ENCODE results near the gene RRM1.
"Not testable (repeated sequence)": the region's sequence is repeated elsewhere in the genome, so short reads cannot be mapped to it uniquely, and the experiment has no call there.

Gene RRM1

GRCh38 chr11:4094348-4095291, at the start of gene RRM1:
Gene RRM1, plus strand, starts transcription at chr11:4094799. Its CDS starts 214 bp downstream, at chr11:4095013.
- Mint-ChIP-seq H3K36me3 (peaks cover 65% of the 10 kb centered on the region), H3K27ac (peak within 1 kb of the TSS; percentile 97), H3K4me1 (peaks cover 84% of the 10 kb centered on the region), H3K4me3 (peak within 1 kb of the TSS; percentile 98), H3K27me3 (no peaks in the 10 kb centered on the region), H3K9me3 (no peaks in the 10 kb centered on the region)
- CTCF ChIA-PET: no interaction called here
- DNase-seq: peak; percentile 94

GRCh38 chr11:4044976-4045646, 49.5 kb upstream of the RRM1 start:
- CTCF ChIA-PET: interaction anchor here (0.9 to 1.4 kb wide), 2 partner anchors 27 to 190 kb away, joined by 3 read pairs; partner anchors contain the start of gene STIM1
- Mint-ChIP-seq H3K9me3 (no peaks in the 10 kb centered on the region), H3K27me3 (no peaks in the 10 kb centered on the region), H3K27ac (peak overlapping the region; percentile 33), H3K4me3 (no peak overlapping the region), H3K36me3 (peaks cover 23% of the 10 kb centered on the region), H3K4me1 (peaks cover 2% of the 10 kb centered on the region)
- no peak for DNase-seq

- CTCF ChIA-PET: no interaction called here
- Mint-ChIP-seq H3K4me1 (no peaks in the 10 kb centered on the region), H3K27me3 (no peaks in the 10 kb centered on the region), H3K36me3 (peaks cover 38% of the 10 kb centered on the region), H3K9me3 (peaks cover 4% of the 10 kb centered on the region), H3K27ac (no peak overlapping the region), H3K4me3 (no peak overlapping the region)
- DNase-seq: no peak
These were observed 46.3 kb upstream of the RRM1 start for GRCh38 chr11:4048340-4048739.

DNA sequence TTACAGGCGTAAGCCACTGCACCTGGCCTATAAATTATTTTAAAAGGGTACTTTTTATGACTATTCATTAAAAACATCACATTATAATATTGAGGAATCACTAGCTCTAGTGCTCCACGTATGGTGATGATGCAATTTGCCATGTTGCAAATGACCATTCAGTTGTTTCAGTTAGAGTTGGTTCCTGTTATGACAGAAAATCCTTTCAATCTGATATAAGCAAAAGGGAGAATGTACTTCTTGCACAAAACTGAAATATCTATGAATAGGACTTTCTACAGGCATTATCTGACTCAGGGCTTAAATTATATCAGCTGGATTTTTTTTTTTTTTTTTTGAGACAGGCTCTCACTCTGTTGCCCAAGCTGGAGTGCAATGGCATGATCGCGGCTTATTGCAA, 45.6 kb upstream of the RRM1 start:
- H3K9me3 Mint-ChIP-seq: peaks cover 4% of the 10 kb centered on the region
- DNase-seq: no peak
- H3K27me3 Mint-ChIP-seq: no peaks in the 10 kb centered on the region
- no peak overlapping the region for H3K4me3 Mint-ChIP-seq
- peaks cover 40% of the 10 kb centered on the region for H3K36me3 Mint-ChIP-seq
- CTCF ChIA-PET: no interaction called here
- H3K27ac Mint-ChIP-seq: no peak overlapping the region
- H3K4me1 Mint-ChIP-seq: no peaks in the 10 kb centered on the region

DNA sequence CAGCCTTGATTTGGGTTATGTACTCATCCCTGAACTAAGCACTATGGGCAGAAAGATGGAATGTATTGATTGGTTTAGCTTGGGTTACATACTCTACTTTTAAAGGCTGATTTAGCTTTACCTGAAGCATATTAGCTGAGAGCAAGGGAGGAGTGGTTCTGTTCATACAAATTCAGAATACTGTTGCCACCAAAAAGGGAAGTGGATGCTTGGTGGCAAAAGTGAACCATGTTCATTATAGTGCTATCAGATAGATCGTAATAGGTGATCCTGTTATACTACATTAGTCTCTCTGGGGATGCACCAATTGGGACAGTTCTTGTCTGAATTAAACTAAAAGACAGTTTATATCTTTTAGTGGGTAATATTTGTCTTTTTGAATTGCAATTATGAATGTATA, 44.5 kb upstream of the RRM1 start:
- DNase-seq: no peak
- Mint-ChIP-seq H3K27me3 (no peaks in the 10 kb centered on the region), H3K4me1 (no peaks in the 10 kb centered on the region), H3K9me3 (peaks cover 4% of the 10 kb centered on the region), H3K4me3 (no peak overlapping the region), H3K27ac (no peak overlapping the region), H3K36me3 (peaks cover 41% of the 10 kb centered on the region)
- CTCF ChIA-PET: no interaction called here

GRCh38 chr11:4053200-4053599, 41.4 kb upstream of the RRM1 start:
- H3K27ac Mint-ChIP-seq, CTCF ChIA-PET, H3K9me3 Mint-ChIP-seq, H3K27me3 Mint-ChIP-seq, DNase-seq, H3K4me3 Mint-ChIP-seq: not testable (repeated sequence)
- Mint-ChIP-seq H3K36me3 (peaks cover 57% of the 10 kb centered on the region), H3K4me1 (peaks cover 15% of the 10 kb centered on the region)

- Mint-ChIP-seq H3K27me3 (no peaks in the 10 kb centered on the region), H3K4me3 (no peak overlapping the region), H3K9me3 (peaks cover 4% of the 10 kb centered on the region), H3K27ac (no peak overlapping the region), H3K4me1 (peaks cover 18% of the 10 kb centered on the region), H3K36me3 (peaks cover 66% of the 10 kb centered on the region)
- no peak for DNase-seq
- CTCF ChIA-PET: interaction anchor here (1.4 to 1.9 kb wide), 2 partner anchors 200 to 206 kb away, joined by 5 to 6 read pairs; partner anchors contain the start of gene STIM1
These were observed 40.0 kb upstream of the RRM1 start for GRCh38 chr11:4054643-4055042.

DNA sequence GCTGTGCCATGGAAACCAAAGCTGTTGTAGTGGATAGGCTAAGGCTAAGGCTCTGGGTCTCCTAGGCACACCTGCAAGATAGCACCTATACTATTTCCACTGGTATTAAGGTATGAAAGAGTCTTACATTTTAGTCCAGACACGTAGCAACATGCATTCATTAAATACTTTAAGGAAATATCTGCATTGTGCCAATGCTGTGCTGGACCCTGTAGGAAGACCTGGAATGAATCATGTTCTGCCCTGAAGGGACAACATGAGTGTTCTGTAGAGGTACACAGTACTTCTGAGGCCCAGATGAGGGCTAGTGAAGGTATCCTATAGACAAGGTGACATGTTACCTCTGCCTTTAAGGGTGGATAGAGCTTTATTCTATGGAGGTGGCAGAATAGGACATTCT, 35.2 kb upstream of the RRM1 start:
- Mint-ChIP-seq H3K27me3 (no peaks in the 10 kb centered on the region), H3K4me3 (no peak overlapping the region), H3K4me1 (peaks cover 21% of the 10 kb centered on the region), H3K36me3 (peaks cover 58% of the 10 kb centered on the region), H3K9me3 (no peaks in the 10 kb centered on the region), H3K27ac (no peak overlapping the region)
- no peak for DNase-seq
- CTCF ChIA-PET: interaction anchor here (4.7 kb wide), 1 partner anchor 13 kb away, joined by 27 read pairs; no protein-coding TSS in a partner anchor

DNA sequence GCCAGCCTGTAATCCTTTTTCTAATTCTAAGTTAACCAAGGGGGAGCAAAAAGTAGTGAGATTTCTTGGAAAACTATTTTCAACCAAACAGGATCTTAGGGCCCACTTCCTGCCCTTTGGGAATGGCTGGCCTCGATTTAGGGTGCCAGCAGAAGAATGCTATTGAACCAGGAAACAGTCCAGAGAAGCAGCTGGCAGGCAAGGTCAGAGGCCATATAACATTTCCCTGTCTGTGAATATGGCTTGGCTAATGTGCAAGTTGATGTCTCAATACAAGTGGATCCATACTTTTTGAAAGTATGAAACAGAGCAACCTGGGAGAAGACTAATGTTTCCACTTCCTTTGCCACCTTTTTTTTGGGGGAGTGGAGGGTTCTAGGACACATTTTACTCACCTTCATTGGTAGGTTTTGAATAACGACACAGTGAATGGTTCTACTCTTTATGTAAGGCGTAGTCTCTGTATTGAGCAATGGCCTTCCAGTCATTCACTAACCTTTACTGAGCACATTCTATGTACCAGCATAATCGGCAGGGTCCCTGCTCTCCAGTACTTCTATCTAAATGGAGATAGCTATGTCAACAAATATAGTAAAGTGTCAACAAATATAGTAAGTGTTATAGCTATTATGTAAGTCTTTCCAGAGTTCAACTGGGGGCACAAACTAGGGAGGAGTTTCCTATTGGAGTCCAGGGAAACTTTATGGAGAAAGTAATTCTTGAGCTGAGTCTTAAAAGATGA, 34.2 kb upstream of the RRM1 start:
- CTCF ChIA-PET: interaction anchor here (0.6 to 4.7 kb wide), 4 partner anchors 12 to 235 kb away, joined by 3 to 27 read pairs (median 7); no protein-coding TSS in a partner anchor
- peaks cover 56% of the 10 kb centered on the region for H3K36me3 Mint-ChIP-seq
- DNase-seq: no peak
- no peaks in the 10 kb centered on the region for H3K9me3 Mint-ChIP-seq
- no peak overlapping the region for H3K27ac Mint-ChIP-seq
- peaks cover 27% of the 10 kb centered on the region for H3K4me1 Mint-ChIP-seq
- no peak overlapping the region for H3K4me3 Mint-ChIP-seq
- no peaks in the 10 kb centered on the region for H3K27me3 Mint-ChIP-seq

DNA sequence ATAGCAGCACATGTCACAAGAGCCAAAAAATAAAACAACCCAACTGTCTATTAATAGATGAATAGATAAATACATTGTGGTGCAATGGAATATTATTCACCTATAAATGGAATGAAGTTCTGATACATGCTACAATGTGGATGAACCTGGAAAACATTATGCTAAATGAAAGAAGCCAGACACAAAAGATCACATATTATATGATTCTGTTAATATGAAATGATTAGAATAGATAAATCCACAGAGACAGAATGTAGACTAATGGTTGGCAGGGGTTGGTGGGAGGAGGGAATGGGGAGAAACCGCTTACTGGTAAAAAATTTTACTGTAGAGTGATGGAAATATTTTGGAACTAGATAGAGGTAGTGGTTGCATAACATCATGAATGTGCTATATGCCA, 32.9 kb upstream of the RRM1 start:
- Mint-ChIP-seq H3K27ac (no peak overlapping the region), H3K4me3 (no peak overlapping the region), H3K4me1 (peaks cover 29% of the 10 kb centered on the region), H3K9me3 (no peaks in the 10 kb centered on the region), H3K27me3 (no peaks in the 10 kb centered on the region), H3K36me3 (peaks cover 49% of the 10 kb centered on the region)
- CTCF ChIA-PET: interaction anchor here (1.5 to 4.7 kb wide), 2 partner anchors 11 to 236 kb away, joined by 3 to 27 read pairs; no protein-coding TSS in a partner anchor
- no peak for DNase-seq

DNA sequence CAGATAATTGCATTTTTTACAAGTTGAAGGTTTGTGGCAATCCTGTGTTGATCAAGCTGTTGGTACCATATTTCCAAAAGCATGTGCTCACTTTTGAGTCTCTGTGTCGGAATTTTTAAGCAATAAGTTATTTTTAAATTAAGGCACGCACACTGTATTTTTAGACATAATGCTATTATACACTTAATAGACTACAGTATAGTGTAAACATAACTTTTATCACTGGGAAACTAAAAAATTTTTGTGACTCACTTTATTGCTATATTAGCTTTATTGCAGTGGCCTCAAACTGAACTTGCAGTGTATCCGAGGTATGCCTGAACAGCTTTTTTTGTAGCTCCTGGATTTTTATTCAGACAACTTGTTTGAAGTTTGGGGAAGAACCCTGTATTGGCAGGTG, 31.3 kb upstream of the RRM1 start:
- no peak for DNase-seq
- CTCF ChIA-PET: interaction anchor here (1.0 to 12.0 kb wide), 5 partner anchors 9 to 256 kb away, joined by 4 to 169 read pairs (median 19); partner anchors contain the start of gene STIM1
- Mint-ChIP-seq H3K27me3 (no peaks in the 10 kb centered on the region), H3K36me3 (peaks cover 44% of the 10 kb centered on the region), H3K27ac (no peak overlapping the region), H3K4me3 (no peak overlapping the region), H3K4me1 (peaks cover 23% of the 10 kb centered on the region), H3K9me3 (no peaks in the 10 kb centered on the region)

GRCh38 chr11:4064278-4064955, 30.2 kb upstream of the RRM1 start:
- H3K36me3 Mint-ChIP-seq: peaks cover 34% of the 10 kb centered on the region
- no peak overlapping the region for H3K4me3 Mint-ChIP-seq
- peaks cover 32% of the 10 kb centered on the region for H3K4me1 Mint-ChIP-seq
- H3K27ac Mint-ChIP-seq: no peak overlapping the region
- no peak for DNase-seq
- H3K9me3 Mint-ChIP-seq: no peaks in the 10 kb centered on the region
- no peaks in the 10 kb centered on the region for H3K27me3 Mint-ChIP-seq
- CTCF ChIA-PET: interaction anchor here (1.0 to 12.0 kb wide), 7 partner anchors 8 to 257 kb away, joined by 3 to 169 read pairs (median 4); partner anchors contain the start of gene STIM1

GRCh38 chr11:4065086-4065485, 29.5 kb upstream of the RRM1 start:
- Mint-ChIP-seq H3K4me1 (peaks cover 35% of the 10 kb centered on the region), H3K36me3 (peaks cover 28% of the 10 kb centered on the region), H3K9me3 (no peaks in the 10 kb centered on the region), H3K27me3 (no peaks in the 10 kb centered on the region), H3K4me3 (no peak overlapping the region), H3K27ac (no peak overlapping the region)
- CTCF ChIA-PET: interaction anchor here (0.7 to 12.0 kb wide), 10 partner anchors 8 to 227 kb away, joined by 3 to 169 read pairs (median 4); partner anchors contain the start of gene STIM1
- no peak for DNase-seq

All from activated naive CD4-positive, alpha-beta T cell treated with anti-CD3 and anti-CD28 coated beads, Interleukin-2, amount 10 ng/mL, durations not matched to agents 7 days and 5 days (primary cell).